HUDEP-2 (cell line): ENCODE data around the gene RABGAP1L.
"Not testable (repeated sequence)": the region's sequence is repeated elsewhere in the genome, so short reads cannot be mapped to it uniquely, and the experiment has no call there.

ENCODE experiments used
- DNase-seq, 76 experiments: peaks; one replicate each; lab custom pipeline; 2025; ENCODE audit not compliant: unreplicated experiment in 76 of 76; lab: John Stamatoyannopoulos, UW

RABGAP1L gene

GRCh38 chr1:174999936-175000696 is 840.8 kb downstream of the RABGAP1L start, which contains the start of gene CACYBP:
CACYBP (plus strand) TSS chr1:174999947; CDS start chr1:175000181, 234 bp downstream.
- peak in 7 of 76 experiments; percentile 16 to 62 (median 41) for DNase-seq

GRCh38 chr1:175000697-175001187 is 841.4 kb downstream of the RABGAP1L start:
- DNase-seq, result peak in 4 of 76 experiments; percentile 9 to 35 (median 12)

- no peak for DNase-seq
Observed at GRCh38 chr1:175002910-175003517, 843.7 kb downstream of the RABGAP1L start.

GRCh38 chr1:175003521-175003920 is 844.2 kb downstream of the RABGAP1L start:
- no peak for DNase-seq

GRCh38 chr1:175005085-175005783 is 845.9 kb downstream of the RABGAP1L start:
- no peak for DNase-seq

- DNase-seq, result no peak
Observed at GRCh38 chr1:175009532-175009931, 850.2 kb downstream of the RABGAP1L start.

- DNase-seq, result no peak
Observed at GRCh38 chr1:175013445-175013844, 854.1 kb downstream of the RABGAP1L start.

- DNase-seq, result no peak
Observed at GRCh38 chr1:175015243-175015642, 855.9 kb downstream of the RABGAP1L start.

GRCh38 chr1:175019524-175019923 is 860.2 kb downstream of the RABGAP1L start:
- DNase-seq, result no peak

GRCh38 chr1:175023043-175023921 is 864.0 kb downstream of the RABGAP1L start, which contains the start of gene MRPS14:
MRPS14 (minus strand) TSS chr1:175023425; CDS start chr1:175023408, 17 bp downstream.
- DNase-seq, result peak in 75 of 76 experiments; percentile 54 to 98 (median 94)

GRCh38 chr1:175023922-175024242 is 864.6 kb downstream of the RABGAP1L start:
- DNase-seq, result not testable (repeated sequence)

- DNase-seq, result no peak
Observed at GRCh38 chr1:175024773-175025172, 865.5 kb downstream of the RABGAP1L start.

GRCh38 chr1:175033953-175034352 is 874.6 kb downstream of the RABGAP1L start:
- no peak for DNase-seq

GRCh38 chr1:175034775-175035174 is 875.5 kb downstream of the RABGAP1L start:
- no peak for DNase-seq

GRCh38 chr1:175035865-175036264 is 876.5 kb downstream of the RABGAP1L start:
- DNase-seq, result no peak

GRCh38 chr1:175036476-175036875 is 877.2 kb downstream of the RABGAP1L start:
- DNase-seq, result no peak

GRCh38 chr1:175037416-175037815 is 878.1 kb downstream of the RABGAP1L start:
- no peak for DNase-seq

- no peak for DNase-seq
Observed at GRCh38 chr1:175040324-175040879, 881.1 kb downstream of the RABGAP1L start.

GRCh38 chr1:175042650-175043049 is 883.3 kb downstream of the RABGAP1L start:
- no peak for DNase-seq

- DNase-seq, result no peak
Observed at GRCh38 chr1:175043824-175044223, 884.5 kb downstream of the RABGAP1L start.
